ENCODE data around the gene SENP1. TPM values are rescaled to one million over a fixed set of nuclear protein-coding genes. Genes with fewer than 3 reads are reported as not detected.
A peak's percentile ranks its signal among the peaks of the same experiment; 100 is the strongest.

The SENP1 gene
- total RNA-seq, 1 donor from 2014 or later, result 22.1 TPM

- DNase-seq, result no peak
Measured at GRCh38 chr12:48067250-48067938, 38.5 kb downstream of the SENP1 start.

GRCh38 chr12:48065041-48065440 is 40.8 kb downstream of the SENP1 start:
- DNase-seq, result no peak

- DNase-seq, result no peak
Measured at GRCh38 chr12:48063530-48063929, 42.3 kb downstream of the SENP1 start.

GRCh38 chr12:48061938-48062719 is 43.8 kb downstream of the SENP1 start:
- DNase-seq, result peak; percentile 30

- DNase-seq, result no peak
Measured at GRCh38 chr12:48060474-48060873, 45.4 kb downstream of the SENP1 start.

GRCh38 chr12:48058771-48059170 is 47.1 kb downstream of the SENP1 start:
- no peak for DNase-seq

GRCh38 chr12:48054955-48055821 is 50.7 kb downstream of the SENP1 start:
- DNase-seq, result no peak

GRCh38 chr12:48053883-48054282 is 52.0 kb downstream of the SENP1 start:
- DNase-seq, result no peak

GRCh38 chr12:48053122-48053521 is 52.8 kb downstream of the SENP1 start:
- no peak for DNase-seq

GRCh38 chr12:48051681-48052080 is 54.2 kb downstream of the SENP1 start:
- no peak for DNase-seq

GRCh38 chr12:48050174-48050573 is 55.7 kb downstream of the SENP1 start:
- DNase-seq, result peak; percentile 17

- DNase-seq, result no peak
Measured at GRCh38 chr12:48045965-48046518, 59.8 kb downstream of the SENP1 start.

GRCh38 chr12:48045061-48045846 is 60.6 kb downstream of the SENP1 start:
- DNase-seq, result no peak

- DNase-seq, result no peak
Measured at GRCh38 chr12:48044396-48044795, 61.5 kb downstream of the SENP1 start.

GRCh38 chr12:48043771-48044170 is 62.1 kb downstream of the SENP1 start:
- DNase-seq, result no peak

GRCh38 chr12:48041591-48042423 is 64.1 kb downstream of the SENP1 start:
- DNase-seq, result no peak

GRCh38 chr12:48040354-48040753 is 65.5 kb downstream of the SENP1 start:
- DNase-seq, result no peak

- no peak for DNase-seq
Measured at GRCh38 chr12:48039151-48039550, 66.7 kb downstream of the SENP1 start.

GRCh38 chr12:48038085-48038484 is 67.8 kb downstream of the SENP1 start:
- no peak for DNase-seq

- peak; percentile 64 for DNase-seq
Measured at GRCh38 chr12:48037267-48037915, 68.5 kb downstream of the SENP1 start.
